ENCODE measurements around the gene PPP1R11. TPM values are rescaled to one million over a fixed set of nuclear protein-coding genes. Genes with fewer than 3 reads are reported as not detected.

The PPP1R11 gene
- total RNA-seq, 1 donor from 2014 or later, result 39.3 TPM

- Mint-ChIP-seq H3K27ac (ENCODE audit: unreplicated experiment) (peak overlapping the region; percentile 13), H3K9me3 (ENCODE audit: unreplicated experiment) (no peaks in the 10 kb centered on the region), H3K36me3 (ENCODE audit: low read depth, unreplicated experiment) (peaks cover 5% of the 10 kb centered on the region), H3K4me3 (ENCODE audit: unreplicated experiment) (peak overlapping the region; percentile 14), H3K4me1 (ENCODE audit: unreplicated experiment) (peaks cover 50% of the 10 kb centered on the region), H3K27me3 (ENCODE audit: unreplicated experiment) (peaks cover 8% of the 10 kb centered on the region)
- no peak for DNase-seq (ENCODE audit: low spot score)
- TF ChIP-seq CTCF (IDR thresholded peaks at IDR 0.05; ENCODE audit: unreplicated experiment), result no peak
Observed at GRCh38 chr6:30063315-30063714, 3.7 kb upstream of the PPP1R11 start.

- no peak for DNase-seq (ENCODE audit: low spot score)
- Mint-ChIP-seq H3K27ac (ENCODE audit: unreplicated experiment) (peak overlapping the region; percentile 95), H3K4me1 (ENCODE audit: unreplicated experiment) (peaks cover 50% of the 10 kb centered on the region), H3K9me3 (ENCODE audit: unreplicated experiment) (no peaks in the 10 kb centered on the region), H3K36me3 (ENCODE audit: low read depth, unreplicated experiment) (peaks cover 20% of the 10 kb centered on the region), H3K4me3 (ENCODE audit: unreplicated experiment) (peak overlapping the region; percentile 93), H3K27me3 (ENCODE audit: unreplicated experiment) (peaks cover 8% of the 10 kb centered on the region)
- no peak for TF ChIP-seq CTCF (IDR thresholded peaks at IDR 0.05; ENCODE audit: unreplicated experiment)
Observed at GRCh38 chr6:30066082-30066481, 916 bp upstream of the PPP1R11 start.

GRCh38 chr6:30067460-30068139, 602 bp downstream of the PPP1R11 start:
- Mint-ChIP-seq H3K9me3 (ENCODE audit: unreplicated experiment) (no peaks in the 10 kb centered on the region), H3K4me3 (ENCODE audit: unreplicated experiment) (peak overlapping the region; percentile 93), H3K36me3 (ENCODE audit: low read depth, unreplicated experiment) (peaks cover 29% of the 10 kb centered on the region), H3K27ac (ENCODE audit: unreplicated experiment) (peak overlapping the region; percentile 95), H3K4me1 (ENCODE audit: unreplicated experiment) (peaks cover 51% of the 10 kb centered on the region), H3K27me3 (ENCODE audit: unreplicated experiment) (peaks cover 15% of the 10 kb centered on the region)
- peak; percentile 83 for DNase-seq (ENCODE audit: low spot score)
- TF ChIP-seq CTCF (IDR thresholded peaks at IDR 0.05; ENCODE audit: unreplicated experiment), result no peak

GRCh38 chr6:30071081-30071818, 4.3 kb downstream of the PPP1R11 start:
- H3K27ac Mint-ChIP-seq (ENCODE audit: unreplicated experiment), result peak overlapping the region; percentile 54
- H3K27me3 Mint-ChIP-seq (ENCODE audit: unreplicated experiment), result peaks cover 35% of the 10 kb centered on the region
- no peaks in the 10 kb centered on the region for H3K9me3 Mint-ChIP-seq (ENCODE audit: unreplicated experiment)
- TF ChIP-seq CTCF (IDR thresholded peaks at IDR 0.05; ENCODE audit: unreplicated experiment), result no peak
- H3K4me3 Mint-ChIP-seq (ENCODE audit: unreplicated experiment), result peak overlapping the region; percentile 66
- DNase-seq (ENCODE audit: low spot score), result peak; percentile 64
- H3K36me3 Mint-ChIP-seq (ENCODE audit: low read depth, unreplicated experiment), result peaks cover 29% of the 10 kb centered on the region
- H3K4me1 Mint-ChIP-seq (ENCODE audit: unreplicated experiment), result peaks cover 51% of the 10 kb centered on the region

GRCh38 chr6:30071858-30072257, 4.9 kb downstream of the PPP1R11 start:
- H3K9me3 Mint-ChIP-seq (ENCODE audit: unreplicated experiment), result no peaks in the 10 kb centered on the region
- peak overlapping the region; percentile 10 for H3K4me3 Mint-ChIP-seq (ENCODE audit: unreplicated experiment)
- peak overlapping the region; percentile 54 for H3K27ac Mint-ChIP-seq (ENCODE audit: unreplicated experiment)
- H3K4me1 Mint-ChIP-seq (ENCODE audit: unreplicated experiment), result peaks cover 50% of the 10 kb centered on the region
- peaks cover 29% of the 10 kb centered on the region for H3K36me3 Mint-ChIP-seq (ENCODE audit: low read depth, unreplicated experiment)
- peaks cover 39% of the 10 kb centered on the region for H3K27me3 Mint-ChIP-seq (ENCODE audit: unreplicated experiment)
- TF ChIP-seq CTCF (IDR thresholded peaks at IDR 0.05; ENCODE audit: unreplicated experiment), result no peak
- no peak for DNase-seq (ENCODE audit: low spot score)
